HG03135 (cell line): ENCODE measurements around the gene CDH5.

ENCODE experiments used
- ATAC-seq: cut with Tn5 transposase; IDR thresholded peaks from one replicate; pipeline ENCODE4 v1.9.1; 2021; ENCODE audit warnings: mild to moderate bottlenecking, moderate library complexity; ENCODE audit not compliant: unreplicated experiment

Gene CDH5

GRCh38 chr16:66409156-66409555, 42.7 kb downstream of the CDH5 start:
- ATAC-seq: no peak

DNA sequence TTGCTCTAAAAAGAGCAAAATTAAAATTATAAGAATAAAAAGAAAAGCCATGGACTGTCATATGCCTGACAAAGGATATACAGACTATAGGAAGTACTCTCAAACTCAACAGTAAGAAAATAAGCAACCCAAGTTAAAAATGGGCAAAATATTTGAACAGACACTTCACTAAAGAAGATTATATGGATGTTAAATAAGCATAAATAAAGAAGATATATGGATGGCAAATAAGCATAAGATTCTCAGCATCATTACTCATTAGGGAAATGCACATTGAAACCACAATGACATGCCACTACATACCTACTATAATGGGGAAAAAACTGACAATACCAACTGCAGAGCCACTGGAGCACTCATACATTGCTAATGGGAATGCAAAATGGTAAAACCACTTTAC, 45.7 kb downstream of the CDH5 start:
- no peak for ATAC-seq

GRCh38 chr16:66414891-66415290, 48.4 kb downstream of the CDH5 start:
- no peak for ATAC-seq

- no peak for ATAC-seq
Measured at GRCh38 chr16:66416136-66416535, 49.6 kb downstream of the CDH5 start.

DNA sequence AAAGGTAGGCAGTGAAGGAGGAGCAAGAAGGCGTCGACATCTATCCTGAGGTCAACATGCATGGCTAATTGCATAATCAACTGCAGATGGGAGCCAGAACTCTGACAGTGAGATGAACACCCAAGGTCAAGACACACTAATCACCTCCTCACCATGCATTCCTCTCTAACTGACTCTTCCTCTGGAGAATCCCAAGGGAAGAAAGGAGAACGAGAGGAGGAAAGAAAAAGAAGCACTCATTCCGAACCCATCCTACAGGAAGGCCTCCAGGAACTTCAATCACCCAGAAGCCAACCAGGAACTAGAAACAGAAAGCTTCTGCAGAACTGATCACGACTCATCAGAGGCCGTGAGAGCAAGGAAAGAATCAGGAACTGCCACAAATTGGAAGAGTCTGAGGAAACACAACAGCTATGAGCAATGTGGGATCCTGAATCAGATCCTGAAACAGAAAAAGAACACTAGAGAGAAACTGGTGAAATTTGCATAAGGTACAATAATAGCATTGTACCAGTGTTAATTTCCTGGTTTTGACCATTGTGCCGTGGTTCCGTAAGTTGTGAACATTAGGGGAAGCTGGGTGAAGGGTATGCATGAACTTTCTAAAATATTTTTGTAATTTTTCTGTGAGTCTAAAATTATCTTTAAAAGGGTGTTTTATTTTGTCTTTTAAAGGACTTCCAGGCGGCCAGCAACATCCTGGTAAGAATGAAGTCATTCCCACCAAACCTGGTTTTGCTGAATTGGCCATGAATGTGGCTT, 50.6 kb downstream of the CDH5 start:
- ATAC-seq: no peak

DNA sequence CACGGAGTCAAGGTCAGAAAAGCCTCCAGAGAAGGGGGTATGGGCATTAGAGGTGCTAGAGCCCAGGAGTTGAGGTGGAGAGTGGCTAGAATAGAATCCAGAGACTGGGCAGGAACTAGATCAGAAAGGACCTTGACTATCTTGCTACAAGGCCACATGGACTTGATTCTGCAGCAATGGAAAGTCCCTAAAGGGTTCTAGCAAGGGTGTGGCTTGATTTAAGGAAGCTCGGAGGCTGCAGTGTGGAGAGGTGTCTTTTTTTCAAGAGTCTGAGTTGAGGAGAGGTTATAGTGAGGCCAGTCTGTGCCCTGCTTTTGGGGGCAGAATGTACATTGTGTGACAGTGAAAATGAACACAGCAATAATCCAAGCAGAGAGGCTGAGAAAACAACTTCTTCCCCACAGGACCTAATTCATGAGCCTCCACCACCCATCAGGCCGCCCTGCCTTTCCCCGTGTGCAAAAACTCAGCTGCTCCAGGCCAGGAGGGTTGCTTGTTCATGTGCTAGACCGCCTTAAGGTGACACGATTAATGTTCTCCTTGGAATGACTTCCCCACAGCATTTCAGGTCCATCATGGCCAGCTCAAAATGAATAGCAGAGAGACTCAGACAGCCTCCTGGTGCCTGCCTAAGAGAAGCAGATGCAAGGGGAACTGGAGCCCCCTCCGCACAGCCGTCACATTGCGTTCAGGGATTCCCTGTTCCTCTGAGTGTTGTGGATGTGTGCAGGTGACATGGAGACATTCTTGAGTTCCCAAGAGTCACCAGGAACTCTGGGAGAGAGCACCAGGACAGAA, 51.9 kb downstream of the CDH5 start:
- ATAC-seq: no peak

- ATAC-seq: no peak
Measured at GRCh38 chr16:66419527-66419926, 53.0 kb downstream of the CDH5 start.

- ATAC-seq: no peak
Measured at GRCh38 chr16:66420396-66420795, 53.9 kb downstream of the CDH5 start.

GRCh38 chr16:66421891-66422290, 55.4 kb downstream of the CDH5 start:
- ATAC-seq: no peak

DNA sequence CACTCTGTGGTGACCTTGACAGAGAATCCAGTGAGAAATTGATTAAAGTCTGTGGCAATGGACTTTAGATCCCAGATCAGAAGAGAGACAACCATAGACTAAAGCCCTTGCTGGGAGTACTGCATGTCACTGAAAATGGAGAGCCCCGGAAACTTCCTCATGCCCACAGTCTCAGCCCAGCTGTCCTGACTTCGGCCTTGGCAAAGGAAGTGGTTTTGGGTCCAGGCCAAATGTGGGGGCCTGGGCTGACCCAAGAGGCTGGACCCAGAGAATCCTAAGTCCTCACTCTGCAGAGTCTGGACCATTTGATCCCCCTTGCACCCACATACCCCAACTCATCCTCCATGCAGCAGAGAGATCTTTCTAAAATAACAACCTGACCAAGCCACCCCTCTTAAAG, 55.9 kb downstream of the CDH5 start:
- no peak for ATAC-seq

DNA sequence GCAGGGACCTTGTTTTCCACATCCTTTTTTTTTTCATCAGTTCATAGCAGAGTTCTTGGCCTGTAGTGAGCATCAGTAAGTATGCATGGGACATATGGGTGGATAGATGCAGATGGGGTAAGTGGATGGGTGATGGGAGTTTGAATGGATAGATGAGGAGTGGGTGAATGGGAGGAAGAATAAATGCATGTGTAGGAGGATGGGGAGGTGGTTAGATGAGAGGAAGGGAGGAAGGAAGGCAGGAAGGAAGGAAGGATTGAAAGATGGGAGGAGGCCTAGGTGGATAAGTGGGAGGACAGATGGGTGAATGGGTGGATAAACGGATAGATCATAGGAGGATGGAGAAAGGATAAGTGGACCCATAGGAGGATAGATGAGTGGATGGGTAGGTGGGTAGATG, 56.7 kb downstream of the CDH5 start:
- ATAC-seq: no peak

DNA sequence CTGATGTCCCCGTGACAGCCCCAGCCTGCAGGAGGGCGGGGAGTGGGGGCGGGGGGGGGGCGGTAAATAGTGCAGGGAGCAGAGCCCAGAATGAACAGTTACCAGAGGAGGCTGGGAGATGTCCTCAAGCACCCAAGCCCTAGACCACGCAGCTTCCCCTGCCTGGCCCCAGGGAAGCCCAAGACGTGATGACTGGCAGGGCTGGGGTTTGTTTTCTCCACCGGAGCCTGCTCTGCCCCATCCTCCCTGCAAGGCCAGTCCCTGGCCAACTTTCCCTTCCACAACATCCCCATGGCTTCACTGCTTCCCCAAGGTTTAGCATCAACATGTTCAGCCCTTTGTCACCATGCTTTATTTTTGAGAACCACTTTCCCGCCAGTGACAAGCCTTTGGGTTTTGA, 59.2 kb downstream of the CDH5 start:
- ATAC-seq: no peak

DNA sequence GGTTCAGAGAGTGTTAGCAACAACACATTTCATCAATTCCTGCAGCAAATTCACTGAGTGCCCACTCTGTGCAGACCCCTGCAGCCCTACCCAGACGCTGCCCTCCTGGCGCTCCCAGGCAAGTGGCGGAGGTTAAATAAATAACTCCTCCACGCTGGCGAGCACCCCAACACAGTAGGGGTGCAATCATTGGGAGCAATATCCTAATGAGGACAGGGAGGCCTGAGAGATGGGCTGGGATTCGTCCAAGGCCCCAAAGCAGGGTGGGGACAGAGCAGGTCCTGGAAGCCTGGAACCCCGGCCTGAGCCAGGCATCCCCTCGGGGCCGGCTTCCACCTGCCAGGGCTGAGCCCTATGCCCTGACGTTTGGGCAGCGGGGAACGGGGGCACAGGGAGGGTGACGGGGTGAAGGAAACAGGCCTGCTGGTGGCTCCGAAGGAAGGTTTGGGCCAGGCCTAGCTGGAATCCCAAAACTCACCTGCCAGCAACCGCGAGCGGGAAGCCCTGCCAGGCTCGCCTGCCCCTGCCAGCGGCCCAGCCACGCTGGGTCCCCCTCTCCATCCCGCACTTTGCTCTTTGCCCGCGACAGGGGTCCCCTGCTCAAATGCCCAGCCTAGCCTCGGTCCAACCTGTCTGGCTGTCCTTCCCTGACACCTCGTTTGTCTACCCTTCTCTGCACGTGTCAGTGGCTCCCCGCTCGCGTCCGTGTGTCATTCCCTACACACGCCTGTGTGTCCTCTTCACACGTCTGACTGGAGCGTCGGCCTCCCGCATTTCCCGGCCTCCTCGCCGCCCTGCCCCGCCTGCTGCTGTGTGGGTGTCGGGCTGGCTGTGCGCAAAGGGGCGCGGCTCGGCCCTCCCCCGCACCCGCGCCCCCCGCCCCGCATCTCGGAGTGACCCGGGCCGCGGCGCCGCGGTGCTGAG, 59.9 kb downstream of the CDH5 start:
- ATAC-seq: no peak

GRCh38 chr16:66427036-66427860, 60.8 kb downstream of the CDH5 start, which contains the start of gene BEAN1:
Gene BEAN1, plus strand, starts transcription at chr16:66427295. Its CDS starts 10,382 bp downstream, at chr16:66437677.
- ATAC-seq: no peak

DNA sequence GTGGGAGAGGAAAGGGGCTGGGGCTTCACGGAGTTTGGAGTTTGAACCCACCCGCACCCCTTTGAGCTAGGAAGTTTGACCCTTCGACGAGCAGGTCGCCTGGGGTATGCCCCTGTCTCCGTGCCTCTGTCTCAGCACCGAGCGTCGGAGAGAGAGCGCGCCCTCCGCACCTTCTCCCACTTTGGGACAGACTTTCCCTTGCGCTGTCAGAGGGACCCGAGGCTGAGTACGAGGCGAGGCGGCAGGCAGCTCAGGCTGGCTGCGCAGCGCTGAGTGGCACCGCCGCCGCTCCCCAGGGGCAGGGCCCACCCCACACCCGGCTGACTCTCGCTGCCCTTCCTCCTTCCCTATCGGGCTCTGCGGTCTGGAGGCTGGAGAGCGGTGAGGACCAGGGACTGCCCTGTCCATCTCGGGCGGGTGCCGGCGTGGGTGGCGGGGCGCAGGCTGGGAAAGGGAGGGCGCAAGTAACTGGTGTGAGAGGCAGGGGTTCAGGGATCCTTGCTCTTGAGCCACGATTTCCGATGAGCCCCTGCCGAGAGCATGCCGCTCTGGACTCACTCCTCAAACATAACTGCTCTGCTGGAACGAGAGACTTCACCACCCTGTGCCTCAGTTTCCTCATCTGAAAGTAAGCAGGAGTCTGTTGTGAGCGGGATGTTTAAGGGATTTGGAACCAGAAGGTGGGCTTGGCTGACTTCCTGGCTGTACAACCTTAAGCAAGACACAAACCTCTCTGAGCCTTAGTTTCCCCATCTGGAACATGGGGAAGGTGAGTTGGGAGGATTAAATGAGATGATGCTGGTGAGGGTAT, 61.6 kb downstream of the CDH5 start:
- no peak for ATAC-seq

DNA sequence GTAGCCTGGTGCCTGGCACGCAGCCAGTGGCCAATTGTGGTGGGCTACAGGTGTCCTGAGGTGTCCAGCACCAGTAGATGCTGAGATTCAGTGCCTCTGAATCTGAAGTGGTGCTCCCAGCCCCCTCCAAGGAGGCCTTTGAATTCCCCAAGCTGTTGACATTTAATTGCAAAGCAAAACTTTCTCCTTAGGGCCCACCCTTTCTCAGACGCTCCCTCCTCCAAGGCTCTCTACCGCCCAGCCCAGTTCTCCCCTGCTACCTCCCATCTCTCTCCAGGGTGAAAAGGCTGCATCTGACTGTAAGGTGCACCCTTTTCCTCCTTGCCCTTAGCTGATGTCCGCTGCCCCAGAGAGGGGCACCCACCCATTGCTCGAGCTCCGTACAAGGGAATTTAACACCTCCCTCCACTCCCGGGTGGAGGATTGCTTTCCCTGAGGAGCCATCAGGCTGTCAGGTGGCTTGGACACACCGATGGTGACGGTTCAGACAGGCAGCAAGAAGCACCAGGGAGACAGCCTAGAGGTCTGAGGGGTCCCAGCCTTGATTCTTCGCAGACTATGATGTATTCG, 62.3 kb downstream of the CDH5 start:
- no peak for ATAC-seq

- no peak for ATAC-seq
Measured at GRCh38 chr16:66429290-66429962, 62.9 kb downstream of the CDH5 start.

GRCh38 chr16:66430214-66430613, 63.7 kb downstream of the CDH5 start:
- no peak for ATAC-seq

DNA sequence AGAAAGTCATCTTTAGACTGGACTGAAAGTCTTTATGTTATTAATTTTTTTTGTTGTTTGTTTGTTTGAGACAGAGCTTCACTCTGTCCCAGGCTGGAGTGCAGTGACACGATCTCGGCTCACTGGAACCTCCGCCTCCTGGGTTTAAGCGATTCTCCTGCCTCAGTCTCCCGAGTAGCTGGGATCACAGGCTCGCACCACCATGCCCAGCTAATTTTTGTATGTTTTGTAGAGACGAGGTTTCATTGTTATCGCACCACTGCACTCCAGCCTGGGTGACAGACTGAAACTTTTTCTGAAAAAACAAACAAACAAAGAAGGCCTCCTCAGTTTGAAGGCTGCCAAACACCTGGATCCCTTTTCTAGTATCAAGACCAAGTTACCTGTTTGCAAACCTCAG, 65.3 kb downstream of the CDH5 start:
- ATAC-seq: no peak
